Measurements from ENCODE around the gene CLCA2. TPM values are rescaled to one million over a fixed set of nuclear protein-coding genes. Genes with fewer than 3 reads are reported as not detected.

CLCA2 gene
- total and polyA plus RNA-seq, 4 donors, result not detected

DNA sequence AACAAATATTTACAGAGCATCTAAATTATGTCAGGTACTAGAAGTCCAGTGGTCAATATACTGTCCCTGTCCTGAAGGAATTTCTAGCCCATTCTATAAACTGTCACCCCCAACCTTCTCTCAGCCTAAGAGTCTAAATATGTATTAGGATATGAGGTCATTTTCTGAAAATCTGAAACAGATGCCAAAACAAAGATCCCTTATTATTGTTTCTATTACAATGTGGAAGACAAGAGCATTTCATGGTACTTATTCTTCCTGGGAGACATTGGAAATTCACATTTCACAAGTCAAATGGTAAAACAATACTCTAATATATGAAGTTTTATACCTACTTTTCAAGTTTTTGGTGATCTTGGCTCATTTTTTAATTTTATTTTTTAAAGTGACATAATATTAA is 47.3 kb downstream of the CLCA2 start:
- Histone ChIP-seq H3K9ac (ENCODE audit: low read depth in 1 of 2, low read length in 2 of 2) (no peak overlapping the region), H3K36me3 (ENCODE audit: control insufficient read depth in 4 of 4, insufficient read depth in 3 of 4, low read depth in 1 of 4, low read length in 3 of 4) (no peaks in the 10 kb centered on the region), H3K27ac (ENCODE audit: low read depth in 1 of 2, low read length in 2 of 2) (no peak overlapping the region), H3K27me3 (ENCODE audit: control insufficient read depth in 4 of 4, insufficient read depth in 4 of 4, low read length in 3 of 4) (peaks cover 0 to 6% (median 2%) of the 10 kb centered on the region in 4 donors), H3K4me3 (ENCODE audit: low read depth in 1 of 3, low read length in 3 of 3) (no peak overlapping the region), H3K4me1 (ENCODE audit: control insufficient read depth in 4 of 4, insufficient read depth in 4 of 4, low read length in 3 of 4) (no peaks in the 10 kb centered on the region), H3K9me3 (ENCODE audit: control insufficient read depth in 4 of 4, low read length in 3 of 4) (no peaks in the 10 kb centered on the region)
- no peak for DNase-seq (ENCODE audit: low spot score)
- TF ChIP-seq MAX (IDR thresholded peaks at IDR 0.05) (no peak), NR2F2 (IDR thresholded peaks at IDR 0.05) (no peak), TAF1 (conservative IDR thresholded peaks at IDR 0.05) (no peak), FOXA2 (IDR thresholded peaks at IDR 0.05) (no peak), RXRA (IDR thresholded peaks at IDR 0.05) (no peak), JUND (IDR thresholded peaks at IDR 0.05) (no peak), RAD21 (IDR thresholded peaks at IDR 0.05) (no peak), FOXA1 (IDR thresholded peaks at IDR 0.05) (no peak), REST (IDR thresholded peaks at IDR 0.05) (no peak), HNF4A (conservative IDR thresholded peaks at IDR 0.05) (no peak), SP1 (IDR thresholded peaks at IDR 0.05) (no peak), YY1 (IDR thresholded peaks at IDR 0.05) (no peak)
- TF ChIP-seq, protein P1, sequence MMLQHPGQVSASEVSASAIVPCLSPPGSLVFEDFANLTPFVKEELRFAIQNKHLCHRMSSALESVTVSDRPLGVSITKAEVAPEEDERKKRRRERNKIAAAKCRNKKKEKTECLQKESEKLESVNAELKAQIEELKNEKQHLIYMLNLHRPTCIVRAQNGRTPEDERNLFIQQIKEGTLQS (IDR thresholded peaks at IDR 0.05), result no peak

- Histone ChIP-seq H3K27me3 (ENCODE audit: control insufficient read depth in 4 of 4, insufficient read depth in 4 of 4, low read length in 3 of 4) (peaks cover 0 to 6% (median 2%) of the 10 kb centered on the region in 4 donors), H3K36me3 (ENCODE audit: control insufficient read depth in 4 of 4, insufficient read depth in 3 of 4, low read depth in 1 of 4, low read length in 3 of 4) (no peaks in the 10 kb centered on the region), H3K4me3 (ENCODE audit: low read depth in 1 of 3, low read length in 3 of 3) (no peak overlapping the region), H3K9me3 (ENCODE audit: control insufficient read depth in 4 of 4, low read length in 3 of 4) (no peaks in the 10 kb centered on the region), H3K9ac (ENCODE audit: low read depth in 1 of 2, low read length in 2 of 2) (no peak overlapping the region), H3K27ac (ENCODE audit: low read depth in 1 of 2, low read length in 2 of 2) (no peak overlapping the region), H3K4me1 (ENCODE audit: control insufficient read depth in 4 of 4, insufficient read depth in 4 of 4, low read length in 3 of 4) (no peaks in the 10 kb centered on the region)
- DNase-seq (ENCODE audit: low spot score), result no peak
- TF ChIP-seq MAX (IDR thresholded peaks at IDR 0.05), result no peak
- TF ChIP-seq, protein P2, sequence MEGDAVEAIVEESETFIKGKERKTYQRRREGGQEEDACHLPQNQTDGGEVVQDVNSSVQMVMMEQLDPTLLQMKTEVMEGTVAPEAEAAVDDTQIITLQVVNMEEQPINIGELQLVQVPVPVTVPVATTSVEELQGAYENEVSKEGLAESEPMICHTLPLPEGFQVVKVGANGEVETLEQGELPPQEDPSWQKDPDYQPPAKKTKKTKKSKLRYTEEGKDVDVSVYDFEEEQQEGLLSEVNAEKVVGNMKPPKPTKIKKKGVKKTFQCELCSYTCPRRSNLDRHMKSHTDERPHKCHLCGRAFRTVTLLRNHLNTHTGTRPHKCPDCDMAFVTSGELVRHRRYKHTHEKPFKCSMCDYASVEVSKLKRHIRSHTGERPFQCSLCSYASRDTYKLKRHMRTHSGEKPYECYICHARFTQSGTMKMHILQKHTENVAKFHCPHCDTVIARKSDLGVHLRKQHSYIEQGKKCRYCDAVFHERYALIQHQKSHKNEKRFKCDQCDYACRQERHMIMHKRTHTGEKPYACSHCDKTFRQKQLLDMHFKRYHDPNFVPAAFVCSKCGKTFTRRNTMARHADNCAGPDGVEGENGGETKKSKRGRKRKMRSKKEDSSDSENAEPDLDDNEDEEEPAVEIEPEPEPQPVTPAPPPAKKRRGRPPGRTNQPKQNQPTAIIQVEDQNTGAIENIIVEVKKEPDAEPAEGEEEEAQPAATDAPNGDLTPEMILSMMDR (IDR thresholded peaks at IDR 0.05; ENCODE audit: low read depth, low read length, missing input control), result no peak
- no peak for TF ChIP-seq JUND (IDR thresholded peaks at IDR 0.05)
- TF ChIP-seq HNF4A (conservative IDR thresholded peaks at IDR 0.05), result no peak
- TF ChIP-seq HNF4G (IDR thresholded peaks at IDR 0.05), result no peak
- no peak for TF ChIP-seq REST (IDR thresholded peaks at IDR 0.05)
- no peak for TF ChIP-seq FOXA2 (IDR thresholded peaks at IDR 0.05)
- TF ChIP-seq ZBTB33 (IDR thresholded peaks at IDR 0.05), result no peak
- TF ChIP-seq NR2F2 (IDR thresholded peaks at IDR 0.05), result no peak
- TF ChIP-seq TAF1 (conservative IDR thresholded peaks at IDR 0.05), result no peak
- TF ChIP-seq, protein P1 (IDR thresholded peaks at IDR 0.05), result no peak
- 59% methylated on average over 4 of the region's 4 CpGs for WGBS
Observed at GRCh38 chr1:86472152-86472551, 48.2 kb downstream of the CLCA2 start.

All from liver (tissue), 9 donors.